Endometrial microvascular endothelial cells (primary cell): ENCODE data around the gene AP3M1. TPM values are rescaled to one million over a fixed set of nuclear protein-coding genes. Genes with fewer than 3 reads are reported as not detected.

Experiments
- in situ Hi-C: cut with HindIII; loops from 2 replicates; pipeline ENCODE4 v1.10.0; 2017; ENCODE audit warnings: low sequenced_read_pairs, low pct_unique_long_range_greater_than_20kb; ENCODE audit errors: inconsistent ontology term
- total RNA-seq: library from RNA; depleted of rRNA; stranded (reverse); fragments of >200 nt; gene quantifications from one replicate; pipeline ENCODE4 v1.2.3, GENCODE V29; 2015; ENCODE audit errors: inconsistent ontology term

Gene AP3M1
- total RNA-seq, 1 donor from 2014 or later = 53.7 TPM

- in situ Hi-C loops = no loop called here
These were observed 58.3 kb downstream of the AP3M1 start for GRCh38 chr10:74092372-74092771.

DNA sequence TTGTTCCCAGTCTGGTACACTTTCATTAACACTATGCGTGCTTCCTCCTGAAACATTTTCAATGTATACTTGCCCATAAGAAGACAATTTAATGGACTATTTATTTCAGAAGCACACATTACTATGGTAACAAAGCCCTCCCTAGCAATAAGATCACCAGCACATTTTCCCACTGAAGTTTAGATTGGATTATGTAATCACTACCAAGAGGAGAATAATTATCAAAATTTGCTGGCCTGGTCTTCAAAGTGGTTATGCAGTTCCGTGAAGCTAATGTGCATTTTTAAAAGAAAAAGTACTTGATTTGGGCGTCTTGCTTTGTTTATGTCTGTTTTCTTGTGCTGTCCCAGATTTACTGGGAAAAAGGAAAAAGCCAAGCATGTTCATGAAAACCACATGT is 61.9 kb downstream of the AP3M1 start:
- in situ Hi-C loops = no loop called here

DNA sequence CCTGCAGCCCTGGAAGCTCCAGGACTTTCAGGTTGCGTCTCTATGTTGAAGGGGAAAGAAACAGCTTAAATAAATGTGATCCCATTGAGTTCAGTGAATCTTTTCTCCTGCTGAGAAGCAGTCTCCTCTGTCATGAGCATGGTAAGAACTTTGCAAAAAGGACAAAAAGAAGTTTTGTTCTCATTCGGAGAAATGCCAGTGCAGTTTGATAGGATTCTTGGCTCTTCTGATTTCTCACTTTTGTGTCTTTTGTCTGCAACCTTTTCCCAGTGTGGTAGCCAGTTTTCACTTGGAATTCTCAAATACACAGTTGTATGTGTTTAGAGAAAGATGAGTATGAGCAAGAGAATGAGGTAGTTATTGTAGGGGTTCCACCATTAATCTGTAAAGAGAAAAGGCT is 64.3 kb downstream of the AP3M1 start:
- in situ Hi-C loops = no loop called here

DNA sequence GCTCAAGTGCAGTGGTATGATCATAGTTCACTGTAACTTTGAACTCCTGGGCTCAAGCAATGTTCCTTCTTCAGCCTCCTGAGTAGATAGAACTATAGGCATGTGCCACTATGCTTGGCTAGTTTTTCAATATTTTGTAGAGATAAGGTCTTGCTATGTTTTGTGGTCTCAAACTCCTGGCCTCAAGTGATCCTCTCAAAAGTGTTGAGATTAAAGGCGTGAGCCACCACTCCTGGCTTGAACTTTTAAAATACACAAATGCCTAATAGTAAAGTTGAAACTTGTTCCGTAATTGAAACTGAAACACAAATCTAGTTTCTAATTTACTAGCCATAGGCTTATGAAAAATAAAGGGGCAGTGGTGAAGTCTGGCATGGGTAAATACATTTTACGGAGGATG is 65.7 kb downstream of the AP3M1 start:
- in situ Hi-C loops = no loop called here

GRCh38 chr10:74083304-74083703 is 67.3 kb downstream of the AP3M1 start:
- in situ Hi-C loops = no loop called here

- in situ Hi-C loops = no loop called here
These were observed 68.5 kb downstream of the AP3M1 start for GRCh38 chr10:74081941-74082718.

- in situ Hi-C loops = no loop called here
These were observed 69.3 kb downstream of the AP3M1 start for GRCh38 chr10:74081192-74081803.

GRCh38 chr10:74079936-74080590 is 70.6 kb downstream of the AP3M1 start:
- in situ Hi-C loops = no loop called here

GRCh38 chr10:74079028-74079935 is 71.3 kb downstream of the AP3M1 start:
- in situ Hi-C loops = no loop called here

DNA sequence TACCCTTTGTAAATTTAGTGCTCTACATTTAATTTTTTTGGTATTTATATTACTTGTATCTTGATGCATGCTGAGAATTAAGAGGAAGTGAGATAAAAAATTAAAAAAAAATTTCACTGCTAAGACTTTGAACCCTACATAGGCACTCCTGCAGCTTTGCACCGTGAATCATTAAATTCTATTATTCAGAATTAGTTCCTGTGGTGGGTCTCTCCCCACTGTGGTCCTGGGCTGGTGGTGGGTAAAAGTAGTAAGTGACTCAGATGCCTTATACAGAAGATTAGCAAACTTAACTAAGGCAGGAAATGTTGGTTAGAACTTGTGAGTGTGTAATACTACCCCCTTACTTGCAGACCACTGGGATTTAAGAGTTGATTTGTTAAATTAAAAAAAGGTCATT is 72.6 kb downstream of the AP3M1 start:
- in situ Hi-C loops = no loop called here

DNA sequence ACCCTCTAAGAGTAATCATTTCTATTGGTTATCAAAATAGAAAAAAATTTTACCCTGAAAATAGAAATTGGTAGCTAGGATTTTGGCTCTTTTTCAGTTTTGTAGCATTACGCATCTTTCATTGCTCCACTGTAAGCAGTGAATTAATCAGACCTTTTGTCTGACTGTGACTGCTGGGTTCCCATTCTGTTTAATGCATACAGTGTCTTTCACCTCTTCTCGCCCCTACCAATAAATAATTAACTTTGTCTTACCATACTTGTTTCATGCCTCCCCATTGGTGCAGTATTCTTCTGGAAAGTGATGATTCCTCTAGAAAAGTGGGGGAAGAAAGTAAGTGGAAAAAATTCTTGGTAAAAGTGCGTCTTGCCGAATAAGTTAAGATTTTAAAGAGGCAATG is 73.2 kb downstream of the AP3M1 start:
- in situ Hi-C loops = no loop called here

GRCh38 chr10:74076961-74077360 is 73.7 kb downstream of the AP3M1 start:
- in situ Hi-C loops = no loop called here

GRCh38 chr10:74075906-74076305 is 74.7 kb downstream of the AP3M1 start:
- in situ Hi-C loops = no loop called here

DNA sequence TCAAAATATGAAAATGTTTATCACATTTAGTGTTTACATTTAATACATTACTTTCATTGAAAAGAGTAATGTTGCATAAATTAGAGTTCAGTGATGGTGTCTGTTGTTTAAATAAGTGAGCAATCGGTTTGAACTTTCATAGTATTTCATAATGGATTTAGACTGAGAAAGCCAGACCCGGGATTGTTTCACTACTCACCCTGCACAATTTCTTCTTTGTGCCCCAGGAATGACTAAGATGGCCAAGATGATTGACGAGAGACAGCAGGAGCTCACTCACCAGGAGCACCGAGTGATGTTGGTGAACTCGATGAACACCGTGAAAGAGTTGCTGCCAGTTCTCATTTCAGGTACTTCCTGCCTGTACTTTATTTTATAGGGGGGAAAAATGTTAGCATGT is 78.1 kb downstream of the AP3M1 start:
- in situ Hi-C loops = no loop called here

- in situ Hi-C loops = no loop called here
These were observed 79.5 kb downstream of the AP3M1 start for GRCh38 chr10:74071157-74071556.

Other genes starting within 250 kb of the AP3M1 start
- 263 TPM for gene PLAU, start 239.7 kb downstream of the AP3M1 start, total RNA-seq
- 198 TPM for gene VCL, start 152.7 kb downstream of the AP3M1 start, total RNA-seq
- gene ADK, start 393 bp upstream of the AP3M1 start, total RNA-seq = 67.6 TPM